MM.1S (cell line): ENCODE data around the gene CHRD.

Experiments used
- CTCF ChIP-seq: fragments of 300-600 bp; sonication (generic); IDR thresholded peaks from 2 replicates; pipeline ENCODE4 v1.5.1; 2016; ENCODE audit warnings: antibody characterized with exemption, low read length, mixed read lengths
- EZH2 ChIP-seq: fragments of 300-600 bp; sonication (generic); optimal IDR thresholded peaks from 2 replicates; pipeline ENCODE3; 2017; ENCODE audit warnings: low read depth, mild to moderate bottlenecking, antibody characterized with exemption, low read length, mixed read lengths

GRCh38 chr3:184380185-184380626, 352 bp downstream of the CHRD start:
- TF ChIP-seq CTCF, result no peak
- no peak for TF ChIP-seq EZH2
